Trophoblast cell (in vitro differentiated cells and primary cell): ENCODE measurements around the gene CEND1.
A peak's percentile ranks its signal among the peaks of the same experiment; 100 is the strongest.

Source experiments
- DNase-seq, 2 donors: peaks; one replicate each; pipeline ENCODE4 v3.0.0-alpha.2; 2016
- H2AFZ ChIP-seq: 2 replicates; pipeline ENCODE4 v1.6.1; 2013; ENCODE audit warnings: low read length, moderate library complexity, mild to moderate bottlenecking; ENCODE audit not compliant: insufficient read depth, poor library complexity
- H2AK5ac ChIP-seq: 2 replicates; pipeline ENCODE4 v1.6.1; 2013; ENCODE audit warnings: mild to moderate bottlenecking, low read length
- H2BK120ac ChIP-seq: 2 replicates; pipeline ENCODE4 v1.6.1; 2013; ENCODE audit warnings: low read length, mild to moderate bottlenecking, moderate library complexity; ENCODE audit not compliant: insufficient read depth, poor library complexity
- H2BK12ac ChIP-seq: 2 replicates; pipeline ENCODE4 v1.6.1; 2013; ENCODE audit warnings: mild to moderate bottlenecking, low read length, moderate library complexity
- H2BK5ac ChIP-seq: 2 replicates; pipeline ENCODE4 v1.6.1; 2013; ENCODE audit warnings: low read length, low read depth, moderate library complexity, mild to moderate bottlenecking; ENCODE audit not compliant: poor library complexity
- H3K14ac ChIP-seq: 2 replicates; pipeline ENCODE4 v1.6.1; 2013; ENCODE audit warnings: mild to moderate bottlenecking, low read length
- H3K18ac ChIP-seq: 2 replicates; pipeline ENCODE4 v1.6.1; 2013; ENCODE audit warnings: mild to moderate bottlenecking, low read length
- H3K23ac ChIP-seq: 2 replicates; pipeline ENCODE4 v1.6.1; 2013; ENCODE audit warnings: low read length
- H3K27ac ChIP-seq: 2 replicates; pipeline ENCODE4 v1.5.1; 2013; ENCODE audit warnings: low read depth, mild to moderate bottlenecking, inconsistent platforms, low read length, moderate library complexity
- H3K27me3 ChIP-seq: 2 replicates; pipeline ENCODE4 v1.6.1; 2013; ENCODE audit warnings: inconsistent platforms, mild to moderate bottlenecking, low read length, moderate library complexity; ENCODE audit not compliant: insufficient read depth
- H3K36me3 ChIP-seq, 2 experiments: 1 replicate in 1 of 2; 2 replicates in 1 of 2; pipeline ENCODE4 v1.6.1; 2013; ENCODE audit warnings: low read length in 2 of 2, mild to moderate bottlenecking in 2 of 2, moderate library complexity in 1 of 2; ENCODE audit not compliant: insufficient read depth in 2 of 2, control insufficient read depth in 1 of 2
- H3K4ac ChIP-seq: 2 replicates; pipeline ENCODE4 v1.6.1; 2013; ENCODE audit warnings: low read depth, mild to moderate bottlenecking, low read length, moderate library complexity
- H3K4me1 ChIP-seq, 2 experiments: 1 replicate in 1 of 2; 2 replicates in 1 of 2; pipeline ENCODE4 v1.6.1; 2013; ENCODE audit warnings: low read length in 2 of 2, mild to moderate bottlenecking in 2 of 2, moderate library complexity in 1 of 2; ENCODE audit not compliant: insufficient read depth in 2 of 2, control insufficient read depth in 1 of 2
- H3K4me2 ChIP-seq: 2 replicates; pipeline ENCODE4 v1.6.1; 2013; ENCODE audit warnings: inconsistent platforms, mild to moderate bottlenecking, low read length, moderate library complexity
- H3K4me3 ChIP-seq: 2 replicates; pipeline ENCODE4 v1.5.1; 2013; ENCODE audit warnings: mild to moderate bottlenecking, low read depth, low read length, inconsistent platforms
- H3K79me1 ChIP-seq: one replicate; pipeline ENCODE4 v1.6.1; 2013; ENCODE audit warnings: low read length
- H3K79me2 ChIP-seq: 2 replicates; pipeline ENCODE4 v1.6.1; 2013; ENCODE audit warnings: low read length, mild to moderate bottlenecking; ENCODE audit not compliant: control insufficient read depth, insufficient read depth, poor library complexity
- H3K9ac ChIP-seq: 2 replicates; pipeline ENCODE4 v1.6.1; 2013; ENCODE audit warnings: mild to moderate bottlenecking, low read length
- H3K9me3 ChIP-seq: 2 replicates; pipeline ENCODE4 v1.6.1; 2013; ENCODE audit warnings: low read depth, mild to moderate bottlenecking, control low read depth, inconsistent platforms, low read length; ENCODE audit not compliant: insufficient read depth
- H4K12ac ChIP-seq: 2 replicates; pipeline ENCODE4 v1.6.1; 2013; ENCODE audit warnings: low read depth, mild to moderate bottlenecking, low read length, moderate library complexity
- H4K8ac ChIP-seq: 2 replicates; pipeline ENCODE4 v1.6.1; 2013; ENCODE audit warnings: low read depth, mild to moderate bottlenecking, low read length, moderate library complexity
- H4K91ac ChIP-seq: one replicate; pipeline ENCODE4 v1.6.1; 2013; ENCODE audit warnings: low read depth, mild to moderate bottlenecking, low read length, moderate library complexity
- WGBS: extraction: QIAGEN DNeasy Blood & Tissue Kit; methylation state at CpG from one replicate; pipeline ENCODE4 v1.1.7; 2013; ENCODE audit warnings: missing lambda C conversion rate; ENCODE audit not compliant: insufficient read length, insufficient coverage; ENCODE audit errors: extremely low coverage; 5-methylcytosine and 5-hydroxymethylcytosine counted together

CEND1 gene

GRCh38 chr11:826227-826621 lies 36.3 kb upstream of the CEND1 start:
- Histone ChIP-seq H4K12ac (no peak overlapping the region), H2AK5ac (no peak overlapping the region), H3K9me3 (peaks cover 2% of the 10 kb centered on the region), H3K4ac (no peak overlapping the region), H2AFZ (no peak overlapping the region), H3K27ac (no peak overlapping the region), H3K36me3 (peaks cover 25% of the 10 kb centered on the region in 2 experiments), H4K8ac (no peak overlapping the region), H2BK120ac (no peak overlapping the region), H3K23ac (no peak overlapping the region), H3K4me3 (no peak overlapping the region), H3K9ac (no peak overlapping the region), H2BK12ac (no peak overlapping the region), H3K18ac (no peak overlapping the region), H3K79me1 (peaks cover 8% of the 10 kb centered on the region), H3K14ac (no peak overlapping the region), H4K91ac (no peak overlapping the region), H3K79me2 (no peaks in the 10 kb centered on the region), H3K27me3 (peaks cover 27% of the 10 kb centered on the region), H2BK5ac (no peak overlapping the region), H3K4me1 (peaks cover 31 to 36% of the 10 kb centered on the region in 2 experiments), H3K4me2 (no peak overlapping the region)
- DNase-seq, result no peak
- WGBS, result no CpG with 5 or more reads among the region's 9 CpGs

- peaks cover 34 to 36% of the 10 kb centered on the region in 2 experiments for H3K4me1 ChIP-seq
- H3K4me2 ChIP-seq, result no peak overlapping the region
- H4K91ac ChIP-seq, result no peak overlapping the region
- H3K79me2 ChIP-seq, result no peaks in the 10 kb centered on the region
- WGBS, result no CpG with 5 or more reads among the region's 12 CpGs
- no peak overlapping the region for H3K4me3 ChIP-seq
- H3K4ac ChIP-seq, result no peak overlapping the region
- peaks cover 2% of the 10 kb centered on the region for H3K9me3 ChIP-seq
- no peak for DNase-seq
- H2BK12ac ChIP-seq, result no peak overlapping the region
- H3K27ac ChIP-seq, result no peak overlapping the region
- no peak overlapping the region for H3K18ac ChIP-seq
- H4K12ac ChIP-seq, result no peak overlapping the region
- H3K36me3 ChIP-seq, result peaks cover 25% of the 10 kb centered on the region in 2 experiments
- H3K27me3 ChIP-seq, result peaks cover 21% of the 10 kb centered on the region
- no peak overlapping the region for H2AFZ ChIP-seq
- no peak overlapping the region for H3K14ac ChIP-seq
- H4K8ac ChIP-seq, result no peak overlapping the region
- no peak overlapping the region for H2BK120ac ChIP-seq
- peaks cover 8% of the 10 kb centered on the region for H3K79me1 ChIP-seq
- no peak overlapping the region for H2AK5ac ChIP-seq
- H3K23ac ChIP-seq, result no peak overlapping the region
- H2BK5ac ChIP-seq, result no peak overlapping the region
- no peak overlapping the region for H3K9ac ChIP-seq
These were observed 35.7 kb upstream of the CEND1 start for GRCh38 chr11:825366-826226.

- no peak overlapping the region for H3K27ac ChIP-seq
- H3K9me3 ChIP-seq, result peaks cover 2% of the 10 kb centered on the region
- no CpG with 5 or more reads among the region's 11 CpGs for WGBS
These were observed 35.1 kb upstream of the CEND1 start for GRCh38 chr11:824942-825341.

GRCh38 chr11:824292-824880 lies 34.5 kb upstream of the CEND1 start:
- Histone ChIP-seq H3K36me3 (peaks cover 25% of the 10 kb centered on the region in 2 experiments), H4K8ac (no peak overlapping the region), H3K79me2 (peaks cover 3% of the 10 kb centered on the region), H3K27ac (no peak overlapping the region), H3K9me3 (peaks cover 2% of the 10 kb centered on the region), H2BK120ac (no peak overlapping the region), H3K4ac (no peak overlapping the region), H2BK5ac (no peak overlapping the region), H3K18ac (no peak overlapping the region), H3K4me2 (no peak overlapping the region), H2BK12ac (no peak overlapping the region), H3K4me3 (peak overlapping the region; percentile 3), H3K4me1 (peaks cover 27 to 28% of the 10 kb centered on the region in 2 experiments), H3K79me1 (peaks cover 11% of the 10 kb centered on the region), H4K91ac (no peak overlapping the region), H3K23ac (no peak overlapping the region), H2AK5ac (no peak overlapping the region), H3K9ac (no peak overlapping the region), H2AFZ (no peak overlapping the region), H3K27me3 (peaks cover 11% of the 10 kb centered on the region), H4K12ac (no peak overlapping the region), H3K14ac (no peak overlapping the region)
- WGBS, result no CpG with 5 or more reads among the region's 59 CpGs
- no peak for DNase-seq

More at GRCh38 chr11:824942-825341, 35.1 kb upstream of the CEND1 start:
- Histone ChIP-seq H3K14ac (no peak overlapping the region), H2BK120ac (no peak overlapping the region), H3K79me2 (no peaks in the 10 kb centered on the region), H4K8ac (no peak overlapping the region), H3K9ac (no peak overlapping the region), H3K36me3 (peaks cover 25% of the 10 kb centered on the region in 2 experiments), H2AK5ac (no peak overlapping the region), H3K4me3 (no peak overlapping the region), H3K23ac (no peak overlapping the region), H3K79me1 (peaks cover 8% of the 10 kb centered on the region), H4K12ac (no peak overlapping the region), H2BK5ac (no peak overlapping the region), H3K4ac (no peak overlapping the region), H3K27me3 (peaks cover 16% of the 10 kb centered on the region), H4K91ac (no peak overlapping the region), H2AFZ (no peak overlapping the region), H3K4me1 (peaks cover 32 to 34% of the 10 kb centered on the region in 2 experiments), H3K18ac (no peak overlapping the region), H3K4me2 (no peak overlapping the region), H2BK12ac (no peak overlapping the region)
- DNase-seq, result no peak
